GM19328 (cell line): ENCODE results near the gene ARID1B.

Source experiments
- ATAC-seq: cut with Tn5 transposase; IDR thresholded peaks from one replicate; pipeline ENCODE4 v1.9.1; 2021; ENCODE audit warnings: mild to moderate bottlenecking, moderate library complexity; ENCODE audit not compliant: unreplicated experiment

Gene ARID1B

DNA sequence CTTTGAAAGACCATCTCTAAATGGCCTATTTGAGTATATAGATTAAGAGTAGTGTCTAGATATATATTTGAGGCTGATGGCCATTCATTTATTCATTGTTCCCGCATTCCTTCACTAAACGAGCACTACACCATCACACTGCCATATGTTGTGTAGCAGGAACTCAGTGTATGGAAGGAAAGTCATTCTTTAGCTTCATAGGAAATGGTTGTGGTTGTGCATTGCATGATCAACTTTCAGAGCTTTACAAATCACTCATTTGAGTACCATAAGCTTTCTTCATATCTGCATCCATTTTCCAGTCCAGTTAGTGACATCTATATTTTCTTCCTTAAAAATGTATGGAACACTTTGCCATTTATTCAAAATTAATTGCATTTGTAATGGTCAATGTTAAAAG lies 97.9 kb downstream of the ARID1B start:
- no peak for ATAC-seq

DNA sequence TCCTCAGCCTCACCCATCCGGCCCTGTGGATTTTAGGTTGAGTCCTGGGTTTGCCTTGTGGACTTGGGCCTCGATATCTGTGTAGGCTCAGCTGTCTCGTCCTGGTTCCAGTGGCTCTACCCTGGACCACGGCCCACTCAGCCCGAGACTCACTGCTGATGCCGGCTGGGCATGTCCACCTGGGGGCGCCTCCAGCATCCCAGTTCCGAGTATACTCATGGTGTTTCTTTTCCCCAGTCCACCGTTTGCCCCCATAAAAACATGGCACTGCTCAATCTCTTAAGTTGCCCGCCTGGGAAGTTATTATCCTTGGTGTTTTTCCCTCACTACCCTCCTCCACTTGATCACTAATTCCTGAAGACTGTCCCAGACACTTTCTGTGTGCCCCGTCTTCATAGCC lies 99.1 kb downstream of the ARID1B start:
- no peak for ATAC-seq

DNA sequence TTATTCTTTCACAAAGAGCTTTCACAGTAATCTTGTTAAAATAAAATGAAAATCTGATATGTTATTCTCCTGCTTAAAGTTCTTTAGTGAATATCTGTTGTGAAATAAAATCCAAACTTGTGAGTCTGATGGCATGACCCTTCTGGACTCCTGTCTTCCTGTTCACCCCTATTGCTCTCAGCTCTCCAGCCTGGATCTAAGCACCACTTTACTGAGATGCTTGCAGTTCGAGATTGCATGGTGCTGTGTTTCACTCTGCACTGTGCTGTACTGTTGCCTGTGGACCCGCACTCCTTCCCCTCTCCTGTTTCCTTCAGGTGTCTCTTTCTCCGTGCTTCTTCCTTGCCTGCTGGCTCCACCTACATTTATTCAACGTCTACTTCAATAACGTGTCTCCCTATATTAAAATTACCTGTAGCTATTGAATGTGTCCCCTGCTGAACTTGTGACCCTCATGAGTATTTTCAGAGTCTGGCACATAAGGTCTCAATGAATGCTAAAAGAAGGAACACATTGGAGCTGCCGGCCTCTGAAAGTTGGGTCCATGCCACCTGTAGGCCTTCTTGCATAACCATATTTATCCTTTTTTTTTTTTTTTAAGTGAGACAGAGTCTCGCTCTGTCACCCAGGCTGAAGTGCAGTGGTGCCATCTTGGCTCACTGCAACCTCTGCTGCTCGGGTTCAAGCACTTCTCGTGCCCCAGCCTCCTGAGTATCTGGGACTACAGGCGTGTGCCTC lies 100.1 kb downstream of the ARID1B start:
- no peak for ATAC-seq

DNA sequence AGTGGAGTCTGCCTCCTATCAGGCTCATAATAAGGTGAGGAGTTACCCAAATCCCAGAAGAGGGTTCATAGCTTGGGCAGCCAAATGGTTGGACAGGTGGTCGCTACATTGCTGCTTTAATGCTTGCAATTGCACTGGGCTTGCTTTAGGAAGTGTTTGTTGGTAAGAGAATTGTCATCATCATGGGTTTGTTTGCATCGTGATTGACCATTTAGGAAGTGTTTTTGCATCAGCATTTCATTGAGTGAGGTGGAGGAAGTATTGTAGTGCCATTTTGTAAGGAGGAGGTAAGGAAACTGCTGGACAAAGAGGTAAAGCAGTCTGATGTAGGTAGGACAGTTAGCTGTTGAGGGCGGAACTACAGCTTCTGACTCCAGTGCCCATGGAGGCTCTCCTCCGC lies 101.5 kb downstream of the ARID1B start:
- ATAC-seq = no peak

DNA sequence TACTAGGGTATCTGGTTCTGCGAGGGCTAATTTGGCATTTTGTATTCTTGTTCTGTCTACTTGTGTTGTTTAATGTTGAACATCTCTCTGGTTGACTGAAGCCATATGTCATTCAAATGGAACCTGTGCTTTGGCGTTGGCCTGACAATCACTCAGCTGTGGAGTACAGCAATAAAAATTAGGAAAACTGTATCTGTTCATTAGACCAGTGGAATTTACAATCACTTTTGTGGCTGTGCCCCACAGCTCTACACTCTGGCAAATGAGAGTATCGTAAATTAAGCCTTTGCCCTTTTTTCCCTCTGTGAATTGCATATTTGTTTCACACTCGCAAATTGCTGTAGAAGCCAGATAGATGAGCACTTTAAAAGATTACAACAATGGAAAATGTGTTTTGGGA lies 102.0 kb downstream of the ARID1B start:
- ATAC-seq = no peak

DNA sequence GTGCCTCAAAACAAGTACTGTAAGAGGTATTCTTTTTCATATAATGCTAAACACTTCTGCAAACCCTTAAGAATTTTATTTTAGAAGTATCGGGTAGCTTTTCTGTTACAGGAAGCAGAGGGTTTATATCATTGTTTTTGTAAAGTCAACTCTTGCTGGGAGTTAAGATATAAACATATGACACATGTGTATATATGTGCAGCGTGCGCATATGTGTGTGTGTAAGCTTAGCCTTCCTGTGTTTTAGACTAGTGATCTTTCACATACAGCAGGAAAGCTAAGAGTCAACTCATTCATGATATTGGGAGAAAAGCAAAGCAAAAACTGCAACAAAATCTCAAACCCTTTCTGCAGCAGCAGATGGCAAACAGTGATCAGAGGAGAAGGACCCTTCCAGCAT lies 102.4 kb downstream of the ARID1B start:
- no peak for ATAC-seq

DNA sequence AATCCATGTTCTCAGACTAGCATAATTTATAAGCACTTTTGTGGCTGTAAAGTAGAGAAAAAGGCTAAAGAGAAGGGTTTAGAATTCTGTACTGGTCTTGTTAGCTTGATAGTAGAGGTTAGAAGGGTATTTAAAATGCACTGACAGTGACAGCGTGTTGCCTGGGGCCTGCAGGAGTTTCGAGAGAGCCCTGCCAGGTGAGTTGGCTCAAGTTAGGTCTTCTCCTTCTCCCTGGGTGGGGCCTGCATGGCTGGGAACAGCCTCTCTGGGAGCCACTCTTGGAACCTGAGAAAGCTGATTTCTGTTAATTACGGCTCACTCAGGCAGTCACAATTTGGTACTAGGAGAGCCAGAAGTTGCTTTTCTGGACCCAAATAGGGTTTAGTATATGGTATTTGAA lies 103.7 kb downstream of the ARID1B start:
- no peak for ATAC-seq

DNA sequence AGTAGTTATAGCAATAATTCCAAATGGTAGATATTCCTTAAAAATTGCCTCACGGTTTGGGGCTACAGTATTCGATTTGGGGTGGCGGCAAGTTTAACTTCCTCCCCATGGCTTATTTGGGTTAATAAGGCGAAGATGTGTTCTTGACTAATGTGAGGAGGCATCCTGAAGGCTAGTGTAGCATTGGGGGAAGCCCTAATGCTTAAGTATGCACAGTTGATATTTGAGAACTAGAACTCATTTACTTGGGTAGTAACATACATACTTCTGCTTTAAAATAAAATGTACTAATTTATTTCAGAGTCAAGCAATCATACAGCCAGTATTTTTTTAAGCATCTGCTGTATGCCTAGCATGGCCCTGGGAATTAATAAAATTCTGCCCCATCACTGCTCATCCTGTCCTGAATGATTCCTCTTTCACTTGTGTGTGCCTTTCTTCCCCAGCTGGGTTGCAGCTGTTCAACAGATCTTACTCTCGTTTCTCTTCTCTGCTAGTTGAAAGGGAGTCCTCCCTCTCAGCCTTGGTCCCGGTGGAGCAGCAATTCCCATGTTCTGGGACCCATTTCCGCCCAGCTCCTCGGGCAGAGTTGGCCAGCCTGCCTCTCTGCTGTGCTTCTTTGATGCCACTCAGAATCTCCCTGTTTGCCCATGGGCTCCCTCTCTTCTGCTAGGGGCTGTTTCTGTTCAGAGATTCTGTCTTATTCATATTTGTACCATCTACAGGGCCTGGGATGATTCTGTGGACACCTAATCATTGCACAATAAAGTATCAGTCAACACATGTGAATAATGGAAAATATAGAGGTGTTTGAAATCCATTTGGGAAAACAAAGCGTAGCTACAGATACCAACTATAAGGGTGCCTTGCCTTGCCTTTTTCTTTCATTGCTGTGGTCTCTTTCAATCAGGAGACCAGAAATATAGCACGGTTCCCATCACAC lies 104.8 kb downstream of the ARID1B start:
- no peak for ATAC-seq

DNA sequence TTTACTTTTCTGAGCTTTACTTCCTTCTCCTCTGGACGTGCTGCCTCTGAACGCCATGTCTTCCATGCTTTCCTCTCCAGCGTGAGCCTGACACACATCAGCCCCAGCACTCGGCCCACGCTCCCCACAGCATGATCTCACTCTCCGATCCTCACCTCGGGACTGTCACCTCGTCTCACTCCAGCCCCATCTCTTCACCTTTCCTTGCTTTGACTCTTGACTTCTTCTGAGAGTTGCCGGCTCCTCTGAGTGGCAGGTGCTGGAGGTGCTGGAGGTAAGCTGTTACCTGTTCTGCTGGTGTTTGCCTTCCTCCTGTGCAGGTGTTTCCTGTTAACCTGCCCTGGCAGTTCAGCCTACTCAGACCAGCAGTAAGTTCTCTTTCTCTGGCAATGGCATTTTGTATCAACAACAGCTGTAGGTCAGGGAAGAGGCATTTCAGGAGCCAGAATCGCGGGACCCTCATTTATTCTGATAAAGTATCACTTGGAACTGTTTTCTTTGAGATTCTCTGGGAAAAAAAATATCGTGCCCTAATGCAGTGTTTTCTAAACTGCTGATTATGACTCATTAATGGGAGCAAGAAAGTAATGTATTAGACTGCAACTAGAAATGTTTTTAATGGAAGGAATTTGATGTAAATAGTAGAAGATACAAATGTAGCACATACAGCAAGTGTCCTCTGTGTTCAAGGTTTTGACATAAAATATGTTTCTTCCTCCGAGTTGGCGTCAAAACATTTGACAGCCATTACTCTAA lies 106.5 kb downstream of the ARID1B start:
- ATAC-seq = no peak

DNA sequence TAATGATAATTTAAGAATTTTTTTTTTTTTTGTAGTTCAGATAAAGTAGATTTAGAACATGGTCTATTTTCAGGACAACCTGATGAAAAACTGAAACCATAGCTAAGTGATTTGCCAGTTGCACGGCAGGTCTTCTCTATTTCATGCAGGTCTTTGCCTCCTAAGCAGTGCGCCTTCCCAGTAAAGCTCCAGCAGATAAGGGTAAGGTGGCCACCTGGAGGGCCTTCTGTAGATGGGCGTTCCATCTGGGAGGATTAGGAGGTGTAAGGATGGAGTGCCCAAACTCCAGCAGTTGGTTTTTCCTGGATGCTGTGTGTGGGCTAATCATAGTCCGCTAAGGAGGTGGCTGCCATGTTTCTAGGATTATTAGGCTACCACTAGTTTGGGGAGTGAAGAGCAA lies 107.1 kb downstream of the ARID1B start:
- no peak for ATAC-seq

DNA sequence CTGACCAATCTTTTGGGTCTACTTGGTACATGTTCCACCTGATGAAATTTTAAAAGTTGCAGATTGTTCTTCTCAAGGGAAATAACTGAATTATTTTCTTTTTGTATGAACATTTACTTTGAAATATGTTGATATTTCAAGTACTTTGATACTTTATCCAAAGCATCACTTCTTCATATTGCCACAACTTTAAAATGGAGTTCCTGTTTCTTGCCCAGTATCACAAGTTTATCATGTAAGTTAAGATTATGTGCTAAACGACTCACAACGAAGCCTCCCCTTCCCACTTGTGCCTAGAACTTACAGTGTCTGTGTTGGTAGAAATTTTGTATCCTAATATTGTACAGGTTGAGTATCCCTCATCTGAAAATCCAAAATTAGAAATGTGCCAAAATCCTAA lies 108.4 kb downstream of the ARID1B start:
- no peak for ATAC-seq

DNA sequence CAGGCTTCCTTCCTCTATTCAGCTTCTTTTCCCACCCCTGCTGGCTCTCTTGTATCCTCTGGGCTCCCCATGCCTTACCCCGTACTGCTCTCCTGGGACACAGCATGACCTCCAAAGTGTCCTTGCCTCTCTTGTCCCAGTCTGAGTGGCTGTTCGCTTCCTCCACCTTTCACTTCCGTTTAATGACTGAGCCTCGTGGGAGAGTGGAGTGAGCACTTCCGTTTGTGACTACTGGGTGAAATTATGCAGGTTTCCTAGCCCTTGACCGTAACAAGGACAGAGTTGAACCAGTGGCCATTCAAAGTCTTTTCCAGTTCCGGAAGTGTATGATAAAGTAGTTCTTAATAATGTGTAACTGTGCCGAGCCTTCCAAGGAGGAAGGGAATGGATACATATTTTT lies 109.2 kb downstream of the ARID1B start:
- ATAC-seq = no peak

DNA sequence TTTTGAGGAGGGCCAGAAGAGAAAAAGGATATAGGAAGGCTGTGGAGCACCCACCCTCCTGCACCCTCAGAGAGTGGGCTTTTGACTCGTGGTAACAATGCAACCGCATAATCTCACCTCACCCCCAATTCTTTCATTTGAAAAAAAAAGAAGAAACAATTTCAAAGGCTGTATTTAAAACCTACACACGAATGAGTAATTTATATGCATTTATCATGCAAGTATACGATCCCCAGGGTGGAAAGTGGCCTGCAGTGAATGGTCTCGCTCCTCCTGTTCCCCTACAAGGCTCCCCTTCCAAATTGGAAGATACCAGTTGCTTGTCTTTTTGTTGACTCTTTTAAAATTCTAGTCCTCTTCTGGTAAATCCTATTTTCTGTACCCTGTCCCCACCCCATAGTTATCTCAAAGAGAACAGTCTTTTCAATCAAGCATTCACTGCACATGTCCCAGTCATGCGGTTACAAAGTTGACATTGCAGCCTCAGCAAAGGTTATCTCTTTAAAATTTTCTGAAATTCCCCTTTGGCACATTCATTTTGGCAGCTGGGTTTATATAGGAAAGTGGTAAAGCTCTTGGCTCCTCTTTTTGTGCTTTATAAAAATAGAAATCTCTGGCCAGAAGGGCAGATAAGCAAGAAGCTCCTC lies 110.6 kb downstream of the ARID1B start:
- ATAC-seq = no peak

DNA sequence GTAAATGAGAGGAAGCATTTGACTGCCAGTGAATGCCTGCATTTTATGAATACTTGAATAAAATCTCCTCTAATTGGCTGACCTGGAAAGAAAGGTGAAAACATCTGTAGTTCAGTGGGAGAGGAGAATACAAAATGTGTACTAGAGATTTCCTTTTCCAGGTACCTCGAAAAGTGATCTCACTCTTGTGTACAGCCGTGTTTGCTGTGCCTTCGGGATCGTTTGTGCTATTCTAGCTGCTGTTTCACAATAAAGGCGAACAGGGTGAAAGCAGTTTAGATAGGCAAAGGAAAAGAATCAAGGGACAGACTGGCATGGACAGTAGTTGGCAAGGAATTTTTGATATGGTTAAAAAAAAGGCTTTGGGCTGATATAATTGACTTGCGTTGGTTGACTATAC lies 112.3 kb downstream of the ARID1B start:
- no peak for ATAC-seq

DNA sequence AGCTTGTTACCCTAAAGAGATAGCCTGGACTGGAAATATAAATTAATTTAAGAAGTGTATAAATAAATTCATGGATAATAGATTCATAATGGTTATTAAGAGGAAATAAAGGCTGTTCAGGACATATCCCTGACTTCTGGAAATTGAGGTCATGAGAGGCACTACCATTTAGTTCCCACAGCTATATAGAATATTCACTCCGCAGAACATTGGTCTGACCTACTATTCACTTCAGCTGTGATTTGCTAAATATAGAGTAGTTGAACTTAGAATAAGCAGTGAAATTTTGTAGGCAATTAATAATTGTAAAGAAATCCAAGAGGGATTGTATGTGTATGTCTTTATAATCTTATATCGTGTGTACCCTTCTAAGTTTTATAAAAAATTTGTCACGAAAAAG lies 112.8 kb downstream of the ARID1B start:
- no peak for ATAC-seq

DNA sequence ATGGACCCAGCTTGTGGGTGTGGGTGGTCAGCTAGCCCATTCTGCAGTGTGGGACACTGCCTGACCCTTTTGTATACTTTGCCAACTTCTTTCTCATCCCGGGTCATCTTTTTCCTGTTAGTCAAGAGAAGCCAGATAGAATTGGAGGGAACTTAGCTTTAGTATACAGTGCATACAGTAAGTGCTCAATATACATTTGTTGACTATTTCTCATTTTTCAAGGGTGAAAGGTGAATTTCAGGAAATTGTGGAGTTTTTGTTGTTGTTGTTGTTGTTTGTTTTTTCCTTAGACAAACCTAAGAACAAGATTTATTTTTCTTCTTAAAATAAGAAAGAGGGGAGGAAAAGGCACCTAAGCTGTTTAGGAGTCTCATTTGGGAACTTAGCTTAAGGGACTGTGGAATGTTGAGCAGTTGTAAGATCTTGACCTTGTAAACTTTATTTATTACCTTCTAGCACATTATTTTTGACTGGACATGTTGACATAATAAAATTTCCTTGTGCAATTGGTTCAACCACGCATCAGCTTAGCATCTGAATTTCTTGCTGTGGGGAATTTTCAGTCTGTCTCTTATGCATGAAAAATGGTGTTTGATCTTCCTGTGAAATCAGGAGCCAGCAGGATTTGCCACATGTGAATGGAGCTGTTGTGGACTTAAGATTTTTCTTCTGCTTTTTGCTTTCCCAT lies 113.6 kb downstream of the ARID1B start:
- no peak for ATAC-seq

DNA sequence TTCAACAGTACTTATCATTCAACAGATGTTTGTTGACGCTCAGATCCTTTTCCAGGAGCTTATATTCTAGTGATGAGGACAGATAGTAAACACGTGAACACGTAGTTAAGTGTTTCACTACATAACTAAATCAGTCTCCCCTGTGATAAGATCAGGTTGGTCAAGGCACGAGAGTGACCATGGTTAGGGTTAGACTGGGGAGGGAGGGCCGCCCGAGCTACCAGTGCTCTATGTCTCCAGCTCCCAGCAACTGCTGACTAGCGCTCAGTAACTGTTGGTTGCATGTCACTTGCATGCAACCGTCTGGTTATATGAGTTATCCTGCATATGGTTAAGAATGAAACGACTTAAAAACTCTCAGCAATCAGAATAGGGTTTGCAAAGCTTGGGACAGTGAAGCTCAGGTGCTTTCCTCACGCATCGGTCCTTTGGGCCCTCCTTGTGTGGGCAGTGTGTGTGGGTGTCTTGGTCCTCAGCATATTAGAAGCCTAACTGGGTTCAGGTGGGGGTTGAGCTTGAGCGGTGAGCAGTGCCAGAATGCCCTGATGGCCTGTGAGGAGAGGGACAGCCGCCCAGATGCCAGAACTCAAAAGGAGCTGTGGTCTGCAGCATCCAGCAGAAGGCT lies 120.8 kb downstream of the ARID1B start:
- no peak for ATAC-seq

DNA sequence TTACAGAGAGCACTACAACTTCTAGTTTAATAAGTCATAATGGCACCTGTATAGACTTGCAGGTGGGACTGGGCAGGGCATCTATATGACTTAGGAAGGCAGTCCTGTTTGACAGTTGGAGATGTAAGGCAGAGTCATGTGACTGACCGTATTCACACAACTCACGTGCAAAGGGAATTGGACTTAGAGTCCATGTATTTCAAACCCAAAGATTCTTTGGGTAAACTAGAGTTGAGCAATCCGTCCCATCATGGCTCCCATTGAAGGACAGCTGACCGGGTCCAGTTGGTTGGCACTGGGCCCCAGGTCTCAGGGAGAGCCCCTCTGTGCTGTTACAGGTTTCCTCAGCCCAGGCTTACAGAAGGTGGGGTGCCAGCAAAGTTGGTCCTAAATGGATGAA lies 121.9 kb downstream of the ARID1B start:
- ATAC-seq = no peak

DNA sequence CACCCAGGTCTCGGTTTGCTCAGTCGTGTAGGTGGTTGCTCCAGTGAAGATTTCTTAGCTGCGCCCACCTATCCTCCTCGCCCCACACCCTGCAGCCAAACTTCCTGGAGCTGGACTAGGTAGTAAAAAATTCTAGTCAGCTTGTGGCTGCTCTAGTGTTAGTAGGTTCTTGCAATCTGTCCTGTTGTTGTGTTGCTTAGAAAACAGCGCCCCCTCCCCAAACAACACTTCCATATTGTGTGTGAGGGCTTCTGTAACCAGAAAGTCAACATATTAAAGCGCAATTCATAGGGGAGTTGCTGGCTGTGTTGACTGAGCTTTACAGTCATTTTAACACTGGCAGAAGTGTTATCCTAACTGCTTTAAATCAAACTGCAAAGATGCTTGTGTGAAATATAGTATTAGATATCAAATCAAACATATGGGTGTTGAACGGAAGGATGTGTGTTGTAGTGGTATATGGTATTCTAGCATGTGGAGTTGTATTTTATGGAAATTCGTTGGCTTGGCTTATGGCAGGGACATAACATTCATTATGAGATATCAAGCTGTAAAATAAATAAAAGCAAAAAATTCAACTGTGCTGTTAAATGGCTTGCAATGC lies 122.5 kb downstream of the ARID1B start:
- ATAC-seq = no peak

DNA sequence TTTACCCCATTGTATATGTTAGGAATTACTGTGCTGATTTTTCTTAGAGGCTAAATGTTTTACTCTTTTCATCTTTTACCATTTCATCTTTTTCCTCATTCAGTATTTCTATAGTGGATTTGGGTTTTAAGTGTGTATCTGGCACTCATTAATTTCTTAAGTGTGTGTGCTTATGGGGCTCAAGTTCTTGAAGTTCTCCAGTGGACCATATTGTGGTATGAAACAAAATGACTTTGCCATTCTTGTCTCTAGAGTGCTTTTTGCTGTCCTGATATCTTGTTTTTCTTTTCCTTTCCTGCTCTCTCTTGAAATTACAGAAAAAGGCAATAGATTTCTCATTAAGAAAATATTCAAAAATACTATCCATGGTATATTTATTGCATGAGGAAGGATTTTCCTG lies 123.1 kb downstream of the ARID1B start:
- ATAC-seq = no peak
